GM19468 (cell line): ENCODE data around the gene VDR.
"Not testable (repeated sequence)": the region's sequence is repeated elsewhere in the genome, so short reads cannot be mapped to it uniquely, and the experiment has no call there.

ENCODE experiments used
- ATAC-seq: cut with Tn5 transposase; IDR thresholded peaks from one replicate; pipeline ENCODE4 v1.9.1; 2021; ENCODE audit warnings: mild to moderate bottlenecking, moderate library complexity, moderate number of reproducible peaks; ENCODE audit not compliant: unreplicated experiment; ENCODE audit errors: extremely low read depth

VDR gene

GRCh38 chr12:47818467-47819137 lies 86.2 kb downstream of the VDR start:
- no peak for ATAC-seq

- ATAC-seq: no peak
These were observed 86.8 kb downstream of the VDR start for GRCh38 chr12:47818007-47818376.

- ATAC-seq: no peak
These were observed 87.4 kb downstream of the VDR start for GRCh38 chr12:47817272-47818006.

- no peak for ATAC-seq
These were observed 88.2 kb downstream of the VDR start for GRCh38 chr12:47816403-47817271.

- not testable (repeated sequence) for ATAC-seq
These were observed 89.3 kb downstream of the VDR start for GRCh38 chr12:47815447-47815846.

- ATAC-seq: no peak
These were observed 90.1 kb downstream of the VDR start for GRCh38 chr12:47814539-47815170.

GRCh38 chr12:47813511-47814196 lies 91.1 kb downstream of the VDR start:
- no peak for ATAC-seq

GRCh38 chr12:47812797-47813510 lies 91.8 kb downstream of the VDR start:
- ATAC-seq: peak; percentile 26

- ATAC-seq: no peak
These were observed 93.0 kb downstream of the VDR start for GRCh38 chr12:47811581-47812484.

GRCh38 chr12:47811072-47811396 lies 93.8 kb downstream of the VDR start:
- no peak for ATAC-seq

GRCh38 chr12:47809518-47809917 lies 95.3 kb downstream of the VDR start:
- ATAC-seq: not testable (repeated sequence)

- no peak for ATAC-seq
These were observed 96.0 kb downstream of the VDR start for GRCh38 chr12:47808574-47809365.

- ATAC-seq: peak; percentile 20
These were observed 96.7 kb downstream of the VDR start for GRCh38 chr12:47808050-47808449.

- ATAC-seq: no peak
These were observed 97.5 kb downstream of the VDR start for GRCh38 chr12:47807338-47807737.

GRCh38 chr12:47805417-47805816 lies 99.4 kb downstream of the VDR start:
- ATAC-seq: no peak

- ATAC-seq: no peak
These were observed 100.6 kb downstream of the VDR start for GRCh38 chr12:47804171-47804570.

GRCh38 chr12:47803191-47803875 lies 101.5 kb downstream of the VDR start:
- ATAC-seq: no peak
